Spleen (tissue), 11 donors: ENCODE measurements around the gene PDGFRB. TPM values are rescaled to one million over a fixed set of nuclear protein-coding genes. Genes with fewer than 3 reads are reported as not detected.

Experiments
- DNase-seq: peaks from one replicate; pipeline ENCODE4 v3.0.0-alpha.2; 2020
- H3K27ac ChIP-seq, 8 donors: fragments of 200-600 bp; sonication (generic) in 7 of 8; 1 replicate in 4 of 8; 2 replicates in 4 of 8; pipeline versions ENCODE4 v1.5.0 to v1.8.0; 2016 to 2021; ENCODE audit warnings: inconsistent platforms in 4 of 8, mild to moderate bottlenecking in 4 of 8, moderate library complexity in 1 of 8
- H3K27me3 ChIP-seq, 7 donors: fragments of 200-600 bp; sonication (generic) in 6 of 7; replicated peaks in 1 of 7; 1 replicate in 4 of 7; 2 replicates in 3 of 7; pipeline versions ENCODE4 v1.5.0 to v1.8.0; 2016 to 2021; ENCODE audit warnings: inconsistent platforms in 3 of 7, mild to moderate bottlenecking in 1 of 7
- H3K36me3 ChIP-seq, 6 donors: fragments of 200-600 bp; sonication (generic) in 5 of 6; 1 replicate in 4 of 6; 2 replicates in 2 of 6; pipeline versions ENCODE4 v1.5.0 to v1.8.0; 2016 to 2021; ENCODE audit warnings: inconsistent platforms in 2 of 6
- H3K4me1 ChIP-seq, 6 donors: fragments of 200-600 bp; sonication (generic) in 5 of 6; 1 replicate in 3 of 6; 2 replicates in 3 of 6; pipeline versions ENCODE4 v1.5.0 to v1.8.0; 2016 to 2021; ENCODE audit warnings: inconsistent platforms in 3 of 6
- H3K4me3 ChIP-seq, 8 donors: fragments of 200-600 bp; sonication (generic) in 7 of 8; 1 replicate in 4 of 8; 2 replicates in 4 of 8; pipeline versions ENCODE4 v1.5.0 to v1.8.0; 2016 to 2021; ENCODE audit warnings: inconsistent platforms in 4 of 8, mild to moderate bottlenecking in 4 of 8, moderate library complexity in 2 of 8
- H3K9me3 ChIP-seq, 8 donors: fragments of 200-600 bp; sonication (generic) in 7 of 8; 1 replicate in 4 of 8; 2 replicates in 4 of 8; pipeline versions ENCODE4 v1.5.0 to v1.8.0; 2016 to 2021; ENCODE audit warnings: inconsistent platforms in 4 of 8
- POLR2A ChIP-seq, 3 donors: fragments of 450-650 bp; IDR thresholded peaks; one replicate each; pipeline ENCODE4 v1.5.1; 2017; ENCODE audit warnings: antibody characterized with exemption in 3 of 3, mild to moderate bottlenecking in 1 of 3
- POLR2AphosphoS5 ChIP-seq, 3 donors: sonication (generic); formaldehyde crosslinking; IDR thresholded peaks; one replicate each; pipeline ENCODE4 v1.5.1; 2017; ENCODE audit warnings: antibody characterized with exemption in 3 of 3
- WGBS, 5 donors: extraction: QIAGEN DNeasy Blood & Tissue Kit in 3 of 5; methylation state at CpG; one replicate each; pipeline versions ENCODE4 v1.1.5 to v1.1.7; 2013 to 2018; 5-methylcytosine and 5-hydroxymethylcytosine counted together
- intact Hi-C: fragments of 100-400 bp; cut with DNase I; formaldehyde crosslinking; loops from one replicate; pipeline ENCODE4 v1.15.0; 2023; ENCODE audit warnings: low total_unique reads
- polyA plus RNA-seq, 3 donors: library from polyadenylated mRNA; stranded (reverse); fragments of 200-250 nt; gene quantifications; one replicate each; pipeline ENCODE4 v1.2.1, GENCODE V29; 2013
- total RNA-seq, 7 donors: library from RNA; depleted of rRNA in 3 of 7; stranded (reverse); fragments of >200 nt in 3 of 7; fragmentation: NEBNext Ultra II Directional in 4 of 7; extraction: Animal tissue kit (Norgen Biotek cat#: 25700) in 4 of 7; gene quantifications; one replicate each; pipeline versions ENCODE4 v1.1.0 to v1.2.1, GENCODE V29; 2016 to 2021
- TF ChIP-seq, protein P1 (sequence below), 11 experiments: fragments of 200-600 bp in 7 of 11; fragments of 450-650 bp in 4 of 11; sonication (generic) in 4 of 11; IDR thresholded peaks in 8 of 11; conservative IDR thresholded peaks in 3 of 11; 1 replicate in 7 of 11; 2 replicates in 4 of 11; pipeline versions ENCODE4 v1.4.0 to v1.8.0; 2016 to 2021; ENCODE audit warnings: antibody characterized with exemption in 11 of 11, inconsistent platforms in 4 of 11, mild to moderate bottlenecking in 1 of 11
- donor health status: healthy with polysubstance abuse.
- donor health status: DM: no; HTN: no; CAD: no; lungs with moderate emphysema.
- donor health status: DM: no; HTN: no; CAD: no.
- donor health status: Bipolar disorder and iron deficiency.
- donor health status: healthy.
- donor health status: DM: no; HTN: no; CAD: no.
- donor health status: DM: yes; HTN: yes; CAD: no.

The PDGFRB gene
- total and polyA plus RNA-seq, 10 donors, result 12.8 to 144 (median 88.5) TPM

DNA sequence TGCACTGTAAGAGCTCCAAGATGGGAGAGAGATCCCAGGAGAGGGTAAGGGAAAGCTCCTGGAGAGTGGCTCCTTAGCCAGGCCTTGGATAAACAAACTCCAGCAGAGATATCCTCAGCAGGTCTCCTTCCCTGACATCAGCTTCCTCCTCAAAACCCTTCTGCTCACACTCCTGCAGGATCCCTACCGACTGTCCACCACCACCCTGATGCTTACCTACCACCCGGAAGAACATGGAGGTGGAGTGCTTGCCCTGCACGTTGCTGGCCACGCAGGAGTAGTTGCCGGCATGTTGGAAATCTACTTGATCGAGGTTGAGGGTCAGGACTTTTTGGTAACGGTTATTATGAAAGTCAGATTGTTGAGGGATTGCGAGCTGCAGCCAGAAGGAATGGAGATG, 78.6 kb downstream of the PDGFRB start:
- Histone ChIP-seq H3K9me3 (no peaks in the 10 kb centered on the region), H3K4me3 (no peak overlapping the region), H3K27ac (no peak overlapping the region), H3K27me3 (no peaks in the 10 kb centered on the region), H3K36me3 (peaks cover 0 to 55% (median 0%) of the 10 kb centered on the region in 6 donors), H3K4me1 (peaks cover 10 to 24% (median 13%) of the 10 kb centered on the region in 6 donors)
- TF ChIP-seq POLR2A (IDR thresholded peaks at IDR 0.05) (no peak), POLR2AphosphoS5 (IDR thresholded peaks at IDR 0.05) (no peak)
- TF ChIP-seq, protein P1, sequence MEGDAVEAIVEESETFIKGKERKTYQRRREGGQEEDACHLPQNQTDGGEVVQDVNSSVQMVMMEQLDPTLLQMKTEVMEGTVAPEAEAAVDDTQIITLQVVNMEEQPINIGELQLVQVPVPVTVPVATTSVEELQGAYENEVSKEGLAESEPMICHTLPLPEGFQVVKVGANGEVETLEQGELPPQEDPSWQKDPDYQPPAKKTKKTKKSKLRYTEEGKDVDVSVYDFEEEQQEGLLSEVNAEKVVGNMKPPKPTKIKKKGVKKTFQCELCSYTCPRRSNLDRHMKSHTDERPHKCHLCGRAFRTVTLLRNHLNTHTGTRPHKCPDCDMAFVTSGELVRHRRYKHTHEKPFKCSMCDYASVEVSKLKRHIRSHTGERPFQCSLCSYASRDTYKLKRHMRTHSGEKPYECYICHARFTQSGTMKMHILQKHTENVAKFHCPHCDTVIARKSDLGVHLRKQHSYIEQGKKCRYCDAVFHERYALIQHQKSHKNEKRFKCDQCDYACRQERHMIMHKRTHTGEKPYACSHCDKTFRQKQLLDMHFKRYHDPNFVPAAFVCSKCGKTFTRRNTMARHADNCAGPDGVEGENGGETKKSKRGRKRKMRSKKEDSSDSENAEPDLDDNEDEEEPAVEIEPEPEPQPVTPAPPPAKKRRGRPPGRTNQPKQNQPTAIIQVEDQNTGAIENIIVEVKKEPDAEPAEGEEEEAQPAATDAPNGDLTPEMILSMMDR (IDR thresholded peaks at IDR 0.05 in 8 of 11, conservative IDR thresholded peaks at IDR 0.05 in 3 of 11), result no peak
- intact Hi-C loops, result no loop called here
- peak; percentile 33 for DNase-seq
- WGBS, 5 donors, result 79 to 91% (median 88%) methylated on average over 8 of the region's 8 CpGs

DNA sequence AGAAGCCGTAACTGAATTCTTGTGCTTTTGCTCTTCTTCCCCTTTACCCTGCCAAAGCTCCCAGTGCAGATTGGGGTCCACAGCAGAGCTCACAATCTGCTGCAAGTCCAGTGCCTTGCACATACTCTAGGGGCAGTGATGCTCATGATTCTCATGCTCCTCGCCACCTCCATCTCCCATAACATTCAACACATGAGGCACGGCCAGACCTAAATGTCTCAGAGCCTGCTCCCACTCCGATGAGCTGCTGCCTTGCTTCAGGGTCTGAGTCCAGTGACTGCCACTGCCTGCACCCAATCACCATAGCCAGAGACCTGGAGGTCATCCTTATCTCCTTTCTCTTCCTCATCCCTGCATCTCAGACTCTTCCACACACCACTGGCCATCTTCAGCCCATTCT, 79.8 kb downstream of the PDGFRB start:
- Histone ChIP-seq H3K9me3 (no peaks in the 10 kb centered on the region), H3K27me3 (no peaks in the 10 kb centered on the region), H3K36me3 (peaks cover 0 to 53% (median 0%) of the 10 kb centered on the region in 6 donors), H3K4me3 (no peak overlapping the region), H3K4me1 (peaks cover 0 to 11% (median under 1%) of the 10 kb centered on the region in 6 donors), H3K27ac (no peak overlapping the region)
- 79 to 97% (median 90%) methylated on average over 4 of the region's 4 CpGs for WGBS, 5 donors
- TF ChIP-seq POLR2AphosphoS5 (IDR thresholded peaks at IDR 0.05), result peak in 2 of 3 donors; percentile 24 to 27
- TF ChIP-seq POLR2A (IDR thresholded peaks at IDR 0.05), result no peak
- peak; percentile 38 for DNase-seq
- intact Hi-C loops, result no loop called here

DNA sequence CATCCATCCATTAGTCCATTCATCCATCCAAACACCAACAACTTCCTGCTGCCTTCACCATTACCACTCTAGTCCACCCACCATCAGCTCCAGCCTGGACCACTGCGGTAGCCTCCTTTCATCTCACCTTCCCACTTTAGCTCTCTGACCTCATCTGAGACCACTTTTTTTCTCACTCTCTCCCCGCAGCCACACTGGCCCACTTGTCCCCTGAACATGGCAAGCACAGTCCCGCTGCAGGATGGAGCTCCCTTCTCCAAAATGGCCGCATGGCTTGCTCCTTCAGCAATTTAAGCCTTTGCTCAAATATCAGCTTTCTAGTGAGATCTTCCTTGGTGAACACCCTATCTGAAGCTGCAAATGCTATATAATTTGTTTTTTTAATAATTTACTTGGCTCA, 80.4 kb downstream of the PDGFRB start:
- H3K4me1 ChIP-seq, result peaks cover 0 to 11% (median 0%) of the 10 kb centered on the region in 6 donors
- DNase-seq, result peak; percentile 12
- WGBS, 5 donors, result 50 to 91% (median 73%) methylated on average over 4 of the region's 4 CpGs
- TF ChIP-seq, protein P1 (IDR thresholded peaks at IDR 0.05 in 8 of 11, conservative IDR thresholded peaks at IDR 0.05 in 3 of 11), result no peak
- no peak for TF ChIP-seq POLR2A (IDR thresholded peaks at IDR 0.05)
- no peak for TF ChIP-seq POLR2AphosphoS5 (IDR thresholded peaks at IDR 0.05)
- intact Hi-C loops, result no loop called here
- no peaks in the 10 kb centered on the region for H3K9me3 ChIP-seq
- H3K27ac ChIP-seq, result no peak overlapping the region
- H3K36me3 ChIP-seq, result peaks cover 0 to 53% (median 0%) of the 10 kb centered on the region in 6 donors
- H3K4me3 ChIP-seq, result no peak overlapping the region
- H3K27me3 ChIP-seq, result no peaks in the 10 kb centered on the region

DNA sequence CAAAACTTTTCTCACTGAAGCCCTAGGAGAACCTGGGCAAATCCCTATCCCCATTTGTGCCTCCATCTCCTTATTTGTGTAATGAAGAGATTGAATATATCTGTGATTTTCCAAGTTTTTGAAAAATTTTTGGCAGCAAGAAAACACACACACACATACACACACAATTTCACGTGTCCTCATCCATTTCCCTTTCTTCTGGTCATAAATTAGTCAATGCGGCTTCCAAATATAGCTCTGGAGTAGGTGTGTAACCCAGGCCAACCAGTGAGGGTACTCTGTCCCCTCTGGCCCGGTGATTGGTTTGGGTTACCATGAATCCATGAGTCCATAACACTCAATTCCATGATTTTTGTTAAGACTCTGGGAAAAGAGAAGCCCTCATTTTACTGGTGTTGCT, 82.0 kb downstream of the PDGFRB start:
- no peak overlapping the region for H3K27ac ChIP-seq
- no peak overlapping the region for H3K4me3 ChIP-seq
- no peaks in the 10 kb centered on the region for H3K27me3 ChIP-seq
- H3K36me3 ChIP-seq, result peaks cover 0 to 53% (median 0%) of the 10 kb centered on the region in 6 donors
- DNase-seq, result no peak
- intact Hi-C loops, result no loop called here
- TF ChIP-seq POLR2AphosphoS5 (IDR thresholded peaks at IDR 0.05), result no peak
- TF ChIP-seq, protein P1 (IDR thresholded peaks at IDR 0.05 in 8 of 11, conservative IDR thresholded peaks at IDR 0.05 in 3 of 11), result no peak
- TF ChIP-seq POLR2A (IDR thresholded peaks at IDR 0.05), result no peak
- no peaks in the 10 kb centered on the region for H3K9me3 ChIP-seq
- 58 to 75% (median 66%) methylated on average over 3 of the region's 3 CpGs for WGBS, 5 donors
- peaks cover 0 to 9% (median 1%) of the 10 kb centered on the region in 6 donors for H3K4me1 ChIP-seq
